ENCODE data around the gene GIMAP7. TPM values are rescaled to one million over a fixed set of nuclear protein-coding genes. Genes with fewer than 3 reads are reported as not detected.
"Not testable (repeated sequence)": the region's sequence is repeated elsewhere in the genome, so short reads cannot be mapped to it uniquely, and the experiment has no call there.

Gene GIMAP7
- total RNA-seq, 1 experiment from 2014 or later, result not detected

- H3K4me3 ChIP-seq (ENCODE audit: low read depth, low read length), result no peak overlapping the region
- H3K36me3 Mint-ChIP-seq (ENCODE audit: insufficient read depth, unreplicated experiment), result no peaks in the 10 kb centered on the region
- DNase-seq, result no peak
- no peaks in the 10 kb centered on the region for H3K4me1 Mint-ChIP-seq (ENCODE audit: low read depth, unreplicated experiment)
- ChIA-PET POLR2A (no interaction called here), CTCF (no interaction called here)
- H3K27ac Mint-ChIP-seq (ENCODE audit: unreplicated experiment), result no peak overlapping the region
- H3K27me3 Mint-ChIP-seq (ENCODE audit: insufficient read depth, unreplicated experiment), result peaks cover 16% of the 10 kb centered on the region
- TF ChIP-seq CTCF (IDR thresholded peaks at IDR 0.05; ENCODE audit: insufficient read depth in 1 of 2, low read depth in 1 of 2, low read length in 1 of 2, severe bottlenecking in 1 of 2, unreplicated experiment in 1 of 2), result no peak
- H3K4me1 ChIP-seq, result no peaks in the 10 kb centered on the region
- no peaks in the 10 kb centered on the region; the same call in 1 of the 2 replicates for H3K27me3 ChIP-seq (replicated peaks; ENCODE audit: control insufficient read depth, insufficient read depth, low read length)
- no peaks in the 10 kb centered on the region for H3K9me3 Mint-ChIP-seq (ENCODE audit: unreplicated experiment)
- no peaks in the 10 kb centered on the region for H3K9me3 ChIP-seq
- no peak overlapping the region for H3K4me3 Mint-ChIP-seq (ENCODE audit: unreplicated experiment)
- no peaks in the 10 kb centered on the region for H3K36me3 ChIP-seq (ENCODE audit: control insufficient read depth, insufficient read depth, low read length)
- intact Hi-C loops (cut with micrococcal nuclease; ENCODE audit: unreplicated experiment), result no loop called here
- no TSS peak for BruUV-seq (replicated peaks)
Observed at GRCh38 chr7:150516956-150517745, 2.5 kb downstream of the GIMAP7 start.

GRCh38 chr7:150519310-150519709 lies 4.6 kb downstream of the GIMAP7 start:
- Mint-ChIP-seq H3K36me3 (ENCODE audit: insufficient read depth, unreplicated experiment) (no peaks in the 10 kb centered on the region), H3K27me3 (ENCODE audit: insufficient read depth, unreplicated experiment) (peaks cover 14% of the 10 kb centered on the region), H3K27ac (ENCODE audit: unreplicated experiment) (no peak overlapping the region), H3K4me3 (ENCODE audit: unreplicated experiment) (no peak overlapping the region), H3K9me3 (ENCODE audit: unreplicated experiment) (no peaks in the 10 kb centered on the region), H3K4me1 (ENCODE audit: low read depth, unreplicated experiment) (no peaks in the 10 kb centered on the region)
- TF ChIP-seq CTCF (IDR thresholded peaks at IDR 0.05; ENCODE audit: insufficient read depth in 1 of 2, low read depth in 1 of 2, low read length in 1 of 2, severe bottlenecking in 1 of 2, unreplicated experiment in 1 of 2), result no peak
- Histone ChIP-seq H3K9me3 (no peaks in the 10 kb centered on the region), H3K36me3 (ENCODE audit: control insufficient read depth, insufficient read depth, low read length) (no peaks in the 10 kb centered on the region), H3K4me1 (no peaks in the 10 kb centered on the region), H3K4me3 (ENCODE audit: low read depth, low read length) (no peak overlapping the region), H3K27me3 (replicated peaks; ENCODE audit: control insufficient read depth, insufficient read depth, low read length) (no peaks in the 10 kb centered on the region; the same call in 1 of the 2 replicates)
- DNase-seq, result no peak
- POLR2A ChIA-PET, result no interaction called here
- CTCF ChIA-PET, result no interaction called here
- no TSS peak for BruUV-seq (replicated peaks)
- intact Hi-C loops (cut with micrococcal nuclease; ENCODE audit: unreplicated experiment), result no loop called here

GRCh38 chr7:150520145-150520544 lies 5.5 kb downstream of the GIMAP7 start:
- ChIA-PET CTCF (no interaction called here), POLR2A (no interaction called here)
- Mint-ChIP-seq H3K4me1 (ENCODE audit: low read depth, unreplicated experiment) (no peaks in the 10 kb centered on the region), H3K4me3 (ENCODE audit: unreplicated experiment) (no peak overlapping the region), H3K27me3 (ENCODE audit: insufficient read depth, unreplicated experiment) (peaks cover 16% of the 10 kb centered on the region), H3K9me3 (ENCODE audit: unreplicated experiment) (no peaks in the 10 kb centered on the region), H3K27ac (ENCODE audit: unreplicated experiment) (no peak overlapping the region), H3K36me3 (ENCODE audit: insufficient read depth, unreplicated experiment) (no peaks in the 10 kb centered on the region)
- BruUV-seq (replicated peaks), result no TSS peak
- no peaks in the 10 kb centered on the region; the same call in 1 of the 2 replicates for H3K27me3 ChIP-seq (replicated peaks; ENCODE audit: control insufficient read depth, insufficient read depth, low read length)
- no peaks in the 10 kb centered on the region for H3K4me1 ChIP-seq
- no peaks in the 10 kb centered on the region for H3K9me3 ChIP-seq
- DNase-seq, result no peak
- no peak overlapping the region for H3K4me3 ChIP-seq (ENCODE audit: low read depth, low read length)
- intact Hi-C loops (cut with micrococcal nuclease; ENCODE audit: unreplicated experiment), result no loop called here
- no peaks in the 10 kb centered on the region for H3K36me3 ChIP-seq (ENCODE audit: control insufficient read depth, insufficient read depth, low read length)
- no peak for TF ChIP-seq CTCF (IDR thresholded peaks at IDR 0.05; ENCODE audit: insufficient read depth in 1 of 2, low read depth in 1 of 2, low read length in 1 of 2, severe bottlenecking in 1 of 2, unreplicated experiment in 1 of 2)

GRCh38 chr7:150522931-150523330 lies 8.3 kb downstream of the GIMAP7 start:
- H3K9me3 Mint-ChIP-seq (ENCODE audit: unreplicated experiment); BruUV-seq (replicated peaks); POLR2A ChIA-PET; DNase-seq; CTCF ChIA-PET; H3K9me3 ChIP-seq; intact Hi-C loops (cut with micrococcal nuclease; ENCODE audit: unreplicated experiment); H3K4me3 Mint-ChIP-seq (ENCODE audit: unreplicated experiment); H3K27ac Mint-ChIP-seq (ENCODE audit: unreplicated experiment); H3K36me3 Mint-ChIP-seq (ENCODE audit: insufficient read depth, unreplicated experiment); H3K36me3 ChIP-seq (ENCODE audit: control insufficient read depth, insufficient read depth, low read length); H3K4me1 ChIP-seq; H3K27me3 ChIP-seq (replicated peaks; ENCODE audit: control insufficient read depth, insufficient read depth, low read length); H3K4me3 ChIP-seq (ENCODE audit: low read depth, low read length); H3K4me1 Mint-ChIP-seq (ENCODE audit: low read depth, unreplicated experiment): not testable (repeated sequence)
- peaks cover 14% of the 10 kb centered on the region for H3K27me3 Mint-ChIP-seq (ENCODE audit: insufficient read depth, unreplicated experiment)

All from Caco-2 (cell line).